Effector memory CD8-positive, alpha-beta T cell (primary cell): Measurements from ENCODE around the gene PRKACA.

Source experiments
- ATAC-seq: fragments of 150-1000 bp; cut with Tn5 transposase; replicated peaks from 2 replicates; pipeline ENCODE4 v1.10.0; 2021; ENCODE audit warnings: mild to moderate bottlenecking, moderate library complexity
- DNase-seq, 3 experiments: peaks; one replicate each; pipeline ENCODE4 v3.0.0; 2021
- H3K27ac Mint-ChIP-seq, 2 donors: one replicate each; pipeline ENCODE4 v1.8.0; 2022; ENCODE audit warnings: mild to moderate bottlenecking in 2 of 2, mixed read lengths in 2 of 2, moderate library complexity in 2 of 2
- H3K27me3 Mint-ChIP-seq, 2 donors: one replicate each; pipeline ENCODE4 v1.8.0; 2022; ENCODE audit warnings: mixed read lengths in 2 of 2
- H3K36me3 Mint-ChIP-seq: one replicate; pipeline ENCODE4 v1.8.0; 2022; ENCODE audit warnings: mild to moderate bottlenecking, moderate library complexity, mixed read lengths; ENCODE audit not compliant: insufficient read depth
- H3K4me1 Mint-ChIP-seq, 2 donors: one replicate each; pipeline ENCODE4 v1.8.0; 2022; ENCODE audit warnings: low read depth in 2 of 2, mixed read lengths in 2 of 2
- H3K4me3 Mint-ChIP-seq, 2 donors: one replicate each; pipeline ENCODE4 v1.8.0; 2022; ENCODE audit warnings: mild to moderate bottlenecking in 2 of 2, mixed read lengths in 2 of 2, moderate library complexity in 2 of 2
- H3K9me3 Mint-ChIP-seq, 2 donors: one replicate each; pipeline ENCODE4 v1.8.0; 2022; ENCODE audit warnings: mixed read lengths in 2 of 2

Gene PRKACA

GRCh38 chr19:14119146-14119545 lies 1.6 kb upstream of the PRKACA start:
- Mint-ChIP-seq H3K4me1 (peaks cover 22 to 24% of the 10 kb centered on the region in 2 donors), H3K27me3 (no peaks in the 10 kb centered on the region), H3K36me3 (peaks cover 21% of the 10 kb centered on the region), H3K4me3 (peak overlapping the region; percentile 80 to 90), H3K9me3 (no peaks in the 10 kb centered on the region), H3K27ac (peak overlapping the region; percentile 91 to 95)
- ATAC-seq (no peak), DNase-seq (no peak)

DNA sequence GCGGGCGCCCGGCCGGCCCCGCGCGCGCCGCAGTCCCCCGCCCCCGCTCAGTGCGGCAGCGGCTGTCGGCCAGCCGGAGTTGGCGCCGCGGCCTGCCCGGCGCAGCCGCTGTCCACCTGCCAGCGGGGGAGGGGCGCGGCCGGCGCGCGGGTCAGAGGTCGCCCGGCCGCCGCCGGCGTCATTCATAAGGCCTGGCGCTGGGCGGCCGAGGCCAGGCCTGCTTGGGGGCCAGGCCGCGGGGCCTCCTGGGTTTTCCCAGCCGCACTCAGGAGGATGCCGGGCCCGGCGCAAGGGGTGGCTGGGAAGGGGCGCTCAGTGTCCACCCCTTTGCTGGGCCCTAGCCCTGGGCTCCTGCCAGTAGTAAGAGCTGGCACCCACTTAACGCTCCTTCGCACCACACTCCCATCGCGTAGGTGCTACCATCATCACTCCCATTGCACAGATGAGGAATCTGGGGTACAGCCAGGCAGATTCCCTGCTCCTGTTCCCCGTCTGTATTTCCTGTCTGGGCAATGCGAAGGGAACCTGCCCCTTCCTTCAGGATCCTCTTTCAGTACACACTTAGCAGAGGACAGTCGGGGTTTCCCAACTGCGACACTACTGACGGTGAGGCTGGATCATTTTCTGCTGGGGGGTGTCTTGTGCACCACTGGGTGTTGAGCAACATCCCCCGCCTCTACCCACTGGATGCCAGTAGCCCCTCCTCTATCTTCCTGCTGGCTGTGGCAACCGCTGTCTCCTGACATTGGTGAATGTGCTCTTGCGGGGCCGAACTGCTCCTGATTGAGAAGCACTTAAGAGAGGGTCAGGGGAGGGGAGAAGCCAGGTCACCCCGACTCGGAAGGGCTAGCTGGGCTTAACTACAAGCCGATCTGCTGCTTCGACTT lies 846 bp upstream of the PRKACA start:
- Mint-ChIP-seq H3K36me3 (peaks cover 26% of the 10 kb centered on the region), H3K4me1 (peaks cover 24 to 25% of the 10 kb centered on the region in 2 donors), H3K4me3 (peak overlapping the region; percentile 80 to 90), H3K27me3 (no peaks in the 10 kb centered on the region), H3K9me3 (no peaks in the 10 kb centered on the region), H3K27ac (peak overlapping the region; percentile 91 to 95)
- ATAC-seq, result peak; percentile 26
- DNase-seq, result peak; percentile 30 to 55 (median 53)

GRCh38 chr19:14116918-14117578 lies 514 bp downstream of the PRKACA start:
- peak; percentile 9 to 17 (median 15) for DNase-seq
- ATAC-seq, result no peak
- H3K4me1 Mint-ChIP-seq, result peaks cover 24 to 28% of the 10 kb centered on the region in 2 donors
- no peaks in the 10 kb centered on the region for H3K9me3 Mint-ChIP-seq
- H3K27me3 Mint-ChIP-seq, result no peaks in the 10 kb centered on the region
- H3K4me3 Mint-ChIP-seq, result peak overlapping the region; percentile 93 to 96
- peak overlapping the region; percentile 87 to 90 for H3K27ac Mint-ChIP-seq
- H3K36me3 Mint-ChIP-seq, result peaks cover 26% of the 10 kb centered on the region

- Mint-ChIP-seq H3K36me3 (peaks cover 26% of the 10 kb centered on the region), H3K27me3 (no peaks in the 10 kb centered on the region), H3K4me1 (peaks cover 24 to 28% of the 10 kb centered on the region in 2 donors), H3K4me3 (peak overlapping the region; percentile 93 to 96), H3K27ac (peak overlapping the region; percentile 87 to 90), H3K9me3 (no peaks in the 10 kb centered on the region)
- DNase-seq (no peak), ATAC-seq (no peak)
Observed at GRCh38 chr19:14116525-14116917, 1.0 kb downstream of the PRKACA start.

GRCh38 chr19:14115756-14116155 lies 1.8 kb downstream of the PRKACA start:
- ATAC-seq (no peak), DNase-seq (no peak)
- H3K4me1 Mint-ChIP-seq, result peaks cover 24 to 28% of the 10 kb centered on the region in 2 donors
- no peaks in the 10 kb centered on the region for H3K27me3 Mint-ChIP-seq
- H3K27ac Mint-ChIP-seq, result peak overlapping the region in 1 of 2 donors; percentile 87
- H3K4me3 Mint-ChIP-seq, result peak overlapping the region; percentile 93 to 96
- H3K9me3 Mint-ChIP-seq, result no peaks in the 10 kb centered on the region
- peaks cover 25% of the 10 kb centered on the region for H3K36me3 Mint-ChIP-seq

GRCh38 chr19:14114854-14115253 lies 2.7 kb downstream of the PRKACA start:
- Mint-ChIP-seq H3K27me3 (no peaks in the 10 kb centered on the region), H3K4me1 (peaks cover 24 to 28% of the 10 kb centered on the region in 2 donors), H3K4me3 (no peak overlapping the region), H3K27ac (no peak overlapping the region), H3K9me3 (no peaks in the 10 kb centered on the region), H3K36me3 (peaks cover 28% of the 10 kb centered on the region)
- ATAC-seq (no peak), DNase-seq (peak; percentile 24 to 40 (median 36))

DNA sequence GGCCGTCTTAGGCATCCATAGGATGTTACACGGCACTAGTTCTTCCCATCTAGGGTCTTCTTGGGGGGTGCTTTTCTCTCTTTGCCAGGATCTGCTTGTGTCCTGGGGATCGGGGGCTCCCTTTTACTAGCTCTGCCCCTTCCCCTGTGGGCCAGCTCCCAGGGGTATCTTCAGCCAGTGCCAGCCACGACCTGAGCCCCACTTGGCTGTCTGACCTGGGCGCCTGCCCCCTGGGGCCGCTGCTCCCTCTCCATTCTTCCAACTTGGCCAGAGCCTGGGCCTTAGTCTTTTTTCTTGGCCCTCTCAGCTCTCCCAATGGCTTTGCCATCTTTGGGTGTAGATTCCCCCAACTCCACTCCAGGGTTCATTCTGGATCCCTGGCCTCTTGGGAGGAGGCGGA lies 3.1 kb downstream of the PRKACA start:
- Mint-ChIP-seq H3K27me3 (no peaks in the 10 kb centered on the region), H3K27ac (no peak overlapping the region), H3K4me1 (peaks cover 24 to 28% of the 10 kb centered on the region in 2 donors), H3K9me3 (no peaks in the 10 kb centered on the region), H3K36me3 (peaks cover 28% of the 10 kb centered on the region), H3K4me3 (no peak overlapping the region)
- ATAC-seq, result no peak
- DNase-seq, result no peak

GRCh38 chr19:14113762-14114414 lies 3.7 kb downstream of the PRKACA start:
- no peak overlapping the region for H3K4me3 Mint-ChIP-seq
- no peak overlapping the region for H3K27ac Mint-ChIP-seq
- H3K36me3 Mint-ChIP-seq, result peaks cover 28% of the 10 kb centered on the region
- H3K4me1 Mint-ChIP-seq, result peaks cover 20 to 24% of the 10 kb centered on the region in 2 donors
- ATAC-seq (no peak), DNase-seq (peak; percentile 30 to 36 (median 36))
- H3K27me3 Mint-ChIP-seq, result no peaks in the 10 kb centered on the region
- H3K9me3 Mint-ChIP-seq, result no peaks in the 10 kb centered on the region

- H3K4me1 Mint-ChIP-seq, result peaks cover 14 to 19% of the 10 kb centered on the region in 2 donors
- no peaks in the 10 kb centered on the region for H3K27me3 Mint-ChIP-seq
- H3K9me3 Mint-ChIP-seq, result no peaks in the 10 kb centered on the region
- no peak overlapping the region for H3K4me3 Mint-ChIP-seq
- DNase-seq, result no peak
- H3K27ac Mint-ChIP-seq, result peak overlapping the region in 1 of 2 donors; percentile 49
- no peak for ATAC-seq
- H3K36me3 Mint-ChIP-seq, result peaks cover 28% of the 10 kb centered on the region
Observed at GRCh38 chr19:14112809-14113385, 4.7 kb downstream of the PRKACA start.

- Mint-ChIP-seq H3K4me3 (no peak overlapping the region), H3K27ac (peak overlapping the region in 1 of 2 donors; percentile 49)
Observed at GRCh38 chr19:14112051-14112808, 5.3 kb downstream of the PRKACA start.

DNA sequence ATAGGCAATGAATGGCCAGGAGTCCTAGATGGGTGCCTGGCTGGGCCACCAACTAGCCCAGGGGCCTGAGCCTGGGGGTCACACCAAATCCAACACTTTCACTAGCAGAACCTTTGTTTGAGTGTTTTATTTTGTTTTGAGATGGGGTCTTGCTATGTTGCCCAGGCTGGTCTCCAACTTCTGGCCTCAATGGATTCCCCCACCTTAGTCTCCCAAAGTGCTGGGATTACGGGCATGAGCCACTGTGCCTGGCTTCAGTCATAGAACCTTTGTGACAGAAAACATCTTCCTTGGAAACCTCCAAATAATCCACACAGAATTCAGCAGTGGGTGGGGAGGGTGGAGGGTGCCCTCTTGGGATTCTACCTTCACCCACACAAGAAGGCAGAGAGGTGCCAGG lies 6.1 kb downstream of the PRKACA start:
- peak overlapping the region in 1 of 2 donors; percentile 31 for H3K27ac Mint-ChIP-seq

More at GRCh38 chr19:14112051-14112808, 5.3 kb downstream of the PRKACA start:
- ATAC-seq (no peak), DNase-seq (no peak)
- H3K36me3 Mint-ChIP-seq, result peaks cover 21% of the 10 kb centered on the region
- no peaks in the 10 kb centered on the region for H3K9me3 Mint-ChIP-seq
- peaks cover 14 to 19% of the 10 kb centered on the region in 2 donors for H3K4me1 Mint-ChIP-seq
- H3K27me3 Mint-ChIP-seq, result no peaks in the 10 kb centered on the region

DNA sequence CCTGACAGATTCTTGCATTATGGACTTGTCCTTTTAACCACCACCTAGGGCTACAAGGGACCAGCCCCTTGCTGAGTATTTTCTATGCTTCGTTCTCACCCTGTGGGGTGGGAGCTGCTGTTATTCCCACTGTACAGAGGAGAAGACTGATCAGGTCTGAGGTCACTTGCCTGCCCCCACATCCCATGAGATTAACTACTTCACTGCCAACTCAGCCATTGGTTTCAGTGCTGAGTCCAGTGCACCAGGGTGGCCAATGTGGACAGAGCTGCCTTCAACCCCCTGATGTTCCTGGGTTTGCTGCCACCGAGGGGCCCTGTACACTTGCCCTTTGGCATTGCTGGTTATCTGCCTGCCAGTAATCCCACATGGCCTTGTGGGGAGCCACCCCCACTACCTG lies 6.9 kb downstream of the PRKACA start:
- Mint-ChIP-seq H3K9me3 (no peaks in the 10 kb centered on the region), H3K4me1 (peaks cover 3 to 7% of the 10 kb centered on the region in 2 donors), H3K27ac (peak overlapping the region in 1 of 2 donors; percentile 38), H3K4me3 (no peak overlapping the region), H3K36me3 (peaks cover 25% of the 10 kb centered on the region), H3K27me3 (no peaks in the 10 kb centered on the region)
- ATAC-seq (no peak), DNase-seq (no peak)

More for the DNA sequence above, 6.1 kb downstream of the PRKACA start:
- ATAC-seq (no peak), DNase-seq (no peak)
- peaks cover 9 to 13% of the 10 kb centered on the region in 2 donors for H3K4me1 Mint-ChIP-seq
- H3K36me3 Mint-ChIP-seq, result peaks cover 22% of the 10 kb centered on the region
- H3K4me3 Mint-ChIP-seq, result no peak overlapping the region
- H3K27me3 Mint-ChIP-seq, result no peaks in the 10 kb centered on the region
- H3K9me3 Mint-ChIP-seq, result no peaks in the 10 kb centered on the region
